CD4-positive, alpha-beta T cell (primary cell): ENCODE measurements around the gene LNPK. TPM values are rescaled to one million over a fixed set of nuclear protein-coding genes. Genes with fewer than 3 reads are reported as not detected.

ENCODE experiments used
- ATAC-seq: fragments of 200-7000 bp; cut with Tn5 transposase; one replicate; pipeline ENCODE4 v1.10.0; 2022; ENCODE audit warnings: mild to moderate bottlenecking; ENCODE audit not compliant: poor library complexity
- CTCF ChIA-PET: fragments of 350-600 bp; sonication (Branson Sonifier 250); formaldehyde crosslinking; loops from one replicate; lab custom pipeline; 2021; ENCODE audit warnings: antibody characterized with exemption, inconsistent platforms; lab: Charles Lee
- POLR2A ChIA-PET: fragments of 350-600 bp; sonication (Branson Sonifier 250); formaldehyde crosslinking; loops from one replicate; lab custom pipeline; 2021; ENCODE audit warnings: antibody characterized with exemption, inconsistent platforms; lab: Charles Lee
- DNase-seq, 14 experiments: peaks; one replicate each; pipeline ENCODE4 v3.0.0-alpha.2; 2013 to 2020; ENCODE audit warnings: mixed read lengths in 2 of 14
- H3K27ac ChIP-seq, 2 donors: one replicate each; pipeline versions ENCODE4 v1.5.1 to v1.7.0; 2013; ENCODE audit warnings: low read length in 2 of 2, low read depth in 1 of 2, mild to moderate bottlenecking in 1 of 2
- H3K27me3 ChIP-seq, 2 experiments: 1 replicate in 1 of 2; 2 replicates in 1 of 2; pipeline versions ENCODE4 v1.6.1 to v1.7.0; 2013; ENCODE audit warnings: low read length in 2 of 2, control low read depth in 1 of 2, mild to moderate bottlenecking in 1 of 2, moderate library complexity in 1 of 2; ENCODE audit not compliant: insufficient read depth in 2 of 2, control insufficient read depth in 1 of 2
- H3K36me3 ChIP-seq: one replicate; pipeline ENCODE4 v1.6.1; 2013; ENCODE audit warnings: low read length, control low read depth; ENCODE audit not compliant: insufficient read depth
- H3K4me1 ChIP-seq: one replicate; pipeline ENCODE4 v1.6.1; 2013; ENCODE audit warnings: low read length, control low read depth; ENCODE audit not compliant: insufficient read depth
- H3K4me3 ChIP-seq: one replicate; pipeline ENCODE4 v1.5.1; 2013; ENCODE audit warnings: mild to moderate bottlenecking, low read length, moderate library complexity
- H3K9me3 ChIP-seq, 2 experiments: 1 replicate in 1 of 2; 2 replicates in 1 of 2; pipeline versions ENCODE4 v1.6.1 to v1.7.0; 2013; ENCODE audit warnings: low read length in 2 of 2, mild to moderate bottlenecking in 2 of 2, control low read depth in 1 of 2, moderate library complexity in 1 of 2; ENCODE audit not compliant: control insufficient read depth in 1 of 2, insufficient read depth in 1 of 2
- H3K27ac Mint-ChIP-seq: one replicate; pipeline ENCODE4 v1.8.0; 2020; ENCODE audit warnings: mixed read lengths
- H3K27me3 Mint-ChIP-seq: one replicate; pipeline ENCODE4 v1.8.0; 2021; ENCODE audit warnings: mixed read lengths
- H3K36me3 Mint-ChIP-seq: one replicate; pipeline ENCODE4 v1.8.0; 2021; ENCODE audit warnings: low read depth, mixed read lengths
- H3K4me1 Mint-ChIP-seq: one replicate; pipeline ENCODE4 v1.8.0; 2021; ENCODE audit warnings: low read depth, mixed read lengths
- H3K4me3 Mint-ChIP-seq: one replicate; pipeline ENCODE4 v1.8.0; 2020; ENCODE audit warnings: mild to moderate bottlenecking, mixed read lengths
- H3K9me3 Mint-ChIP-seq: one replicate; pipeline ENCODE4 v1.8.0; 2020; ENCODE audit warnings: mixed read lengths
- CTCF ChIP-seq: fragments of 200-600 bp; IDR thresholded peaks from one replicate; pipeline ENCODE4 v1.8.0; 2022; ENCODE audit warnings: antibody characterized with exemption, mild to moderate bottlenecking
- intact Hi-C, 2 experiments: fragments of 100-400 bp; cut with DNase I in 1 of 2; cut with micrococcal nuclease in 1 of 2; formaldehyde crosslinking; loops; one replicate each; pipeline versions ENCODE4 v1.15.1 to v1.9.0; 2023 to 2025; cut with DNase I, micrococcal nuclease
- polyA plus RNA-seq, 2 donors: library from polyadenylated mRNA; unstranded; fragments of 120-200 nt; gene quantifications; one replicate each; pipeline ENCODE4 v1.2.1, GENCODE V29; 2013
- total RNA-seq, 174 experiments: library from RNA in 2 of 174; stranded (reverse) in 2 of 174; gene quantifications; one replicate each; pipeline ENCODE4 v1.2.3 and lab custom pipeline; 2021 to 2026

LNPK gene
- total RNA-seq: 10 to 100 TPM; 12.7 to 15.8 TPM
- polyA plus RNA-seq (2013, experiment 1 of 2): 15.6 TPM
- polyA plus RNA-seq (2013, experiment 2 of 2): 16.9 TPM
- total RNA-seq (lab: John Stamatoyannopoulos, UW): 8.3 to 86.9 (median 53.8) reads per million in 172 experiments

GRCh38 chr2:176001916-176002687, at the start of gene LNPK:
Gene LNPK (minus strand): TSS chr2:176002267. CDS start chr2:175995584, 6,683 bp downstream.
- POLR2A ChIA-PET: interaction anchor here (0.5 to 1.7 kb wide), 5 partner anchors 22 to 1209 kb away, joined by 3 to 4 read pairs (median 3); no protein-coding TSS in a partner anchor
- Mint-ChIP-seq H3K4me1 (peaks cover 24% of the 10 kb centered on the region), H3K27me3 (no peaks in the 10 kb centered on the region), H3K9me3 (no peaks in the 10 kb centered on the region), H3K36me3 (no peaks in the 10 kb centered on the region), H3K4me3 (peak within 1 kb of the TSS; percentile 88), H3K27ac (peak within 1 kb of the TSS; percentile 84)
- Histone ChIP-seq H3K27ac (peak within 1 kb of the TSS; percentile 64 to 69), H3K4me3 (peak within 1 kb of the TSS; percentile 81), H3K9me3 (no peaks in the 10 kb centered on the region), H3K4me1 (peaks cover 16% of the 10 kb centered on the region), H3K27me3 (no peaks in the 10 kb centered on the region), H3K36me3 (no peaks in the 10 kb centered on the region)
- no peak for TF ChIP-seq CTCF
- CTCF ChIA-PET: no interaction called here
- intact Hi-C loops: loop anchor here in 1 of 2 experiments (10.0 kb wide), 2 partner anchors 817 to 1553 kb away; partner anchors contain the start of gene ATP5MC3
- ATAC-seq (peak; percentile 90), DNase-seq (peak; percentile 83 to 95 (median 90))

- H3K4me3 Mint-ChIP-seq: no peak overlapping the region
- H3K27ac Mint-ChIP-seq: no peak overlapping the region
- no peaks in the 10 kb centered on the region for H3K36me3 ChIP-seq
- peaks cover 57% of the 10 kb centered on the region for H3K27me3 Mint-ChIP-seq
- peaks cover 0 to 6% of the 10 kb centered on the region in 2 experiments for H3K9me3 ChIP-seq
- ATAC-seq: no peak
- H3K4me3 ChIP-seq: no peak overlapping the region
- H3K4me1 Mint-ChIP-seq: no peaks in the 10 kb centered on the region
- CTCF ChIA-PET: no interaction called here
- no peak for TF ChIP-seq CTCF
- peaks cover 2 to 22% of the 10 kb centered on the region in 2 experiments for H3K27me3 ChIP-seq
- H3K36me3 Mint-ChIP-seq: no peaks in the 10 kb centered on the region
- no peak overlapping the region for H3K27ac ChIP-seq
- POLR2A ChIA-PET: no interaction called here
- peaks cover 2% of the 10 kb centered on the region for H3K9me3 Mint-ChIP-seq
- DNase-seq: no peak
- no peaks in the 10 kb centered on the region for H3K4me1 ChIP-seq
- intact Hi-C loops: no loop called here
These were observed 37.3 kb upstream of the LNPK start for GRCh38 chr2:176039375-176039774.

GRCh38 chr2:176038694-176039093, 36.6 kb upstream of the LNPK start:
- no peak for DNase-seq
- Mint-ChIP-seq H3K36me3 (no peaks in the 10 kb centered on the region), H3K4me1 (no peaks in the 10 kb centered on the region), H3K27me3 (peaks cover 64% of the 10 kb centered on the region), H3K9me3 (peaks cover 2% of the 10 kb centered on the region), H3K4me3 (no peak overlapping the region), H3K27ac (no peak overlapping the region)
- Histone ChIP-seq H3K4me3 (no peak overlapping the region), H3K27ac (no peak overlapping the region), H3K36me3 (no peaks in the 10 kb centered on the region), H3K4me1 (no peaks in the 10 kb centered on the region), H3K9me3 (peaks cover 0 to 5% of the 10 kb centered on the region in 2 experiments), H3K27me3 (peaks cover 2 to 22% of the 10 kb centered on the region in 2 experiments)
- ChIA-PET CTCF (no interaction called here), POLR2A (no interaction called here)
- intact Hi-C loops: no loop called here
- TF ChIP-seq CTCF: no peak
- no peak for ATAC-seq
